GM21786 (cell line): ENCODE results near the gene CACNA1H.

Experiments
- ATAC-seq: cut with Tn5 transposase; IDR thresholded peaks from one replicate; pipeline ENCODE4 v1.9.1; 2021; ENCODE audit not compliant: unreplicated experiment

CACNA1H gene

DNA sequence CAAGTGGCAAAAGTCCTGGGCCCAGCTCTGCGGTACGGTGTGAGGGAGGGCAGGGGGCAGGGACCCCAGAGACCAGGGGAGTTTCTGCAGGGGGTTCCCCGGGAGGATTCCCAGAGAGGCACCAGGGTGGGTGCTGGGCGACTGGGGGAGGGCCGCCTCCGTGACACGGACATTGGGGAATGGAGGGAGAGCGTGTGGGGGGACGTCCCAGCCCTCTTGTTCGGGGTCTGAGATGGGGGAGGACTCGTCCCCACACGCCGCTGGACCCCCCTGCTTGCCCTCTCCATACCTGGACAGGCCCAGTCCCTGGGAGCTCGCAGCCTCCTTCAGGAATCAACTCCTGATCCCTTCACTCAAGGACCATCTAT lies 30.5 kb upstream of the CACNA1H start:
- no peak for ATAC-seq

GRCh38 chr16:1123525-1124230 lies 29.2 kb upstream of the CACNA1H start:
- no peak for ATAC-seq

- no peak for ATAC-seq
Observed at GRCh38 chr16:1124291-1124690, 28.6 kb upstream of the CACNA1H start.

GRCh38 chr16:1124795-1125194 lies 28.1 kb upstream of the CACNA1H start:
- no peak for ATAC-seq

- ATAC-seq: no peak
Observed at GRCh38 chr16:1125471-1125870, 27.4 kb upstream of the CACNA1H start.

DNA sequence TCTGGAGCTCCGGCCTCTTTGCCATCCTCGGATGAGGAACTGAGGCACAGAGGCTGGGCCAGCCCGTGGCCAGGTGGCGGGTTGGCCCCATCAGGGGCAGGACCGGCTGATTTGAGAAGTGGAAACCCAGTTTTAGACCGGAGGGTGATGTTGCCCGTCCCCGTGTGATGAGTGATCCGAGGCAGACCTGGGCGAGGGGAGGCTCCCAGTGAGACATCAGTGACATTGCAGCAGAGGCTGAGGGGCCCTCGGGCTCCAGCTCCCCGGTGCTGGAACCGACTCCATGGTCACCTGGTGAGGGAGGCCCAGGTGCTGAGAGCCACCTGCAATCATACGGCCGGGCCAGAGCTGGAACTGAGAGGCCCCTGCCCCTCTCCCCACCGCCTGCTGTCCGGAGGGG lies 26.9 kb upstream of the CACNA1H start:
- ATAC-seq: no peak

DNA sequence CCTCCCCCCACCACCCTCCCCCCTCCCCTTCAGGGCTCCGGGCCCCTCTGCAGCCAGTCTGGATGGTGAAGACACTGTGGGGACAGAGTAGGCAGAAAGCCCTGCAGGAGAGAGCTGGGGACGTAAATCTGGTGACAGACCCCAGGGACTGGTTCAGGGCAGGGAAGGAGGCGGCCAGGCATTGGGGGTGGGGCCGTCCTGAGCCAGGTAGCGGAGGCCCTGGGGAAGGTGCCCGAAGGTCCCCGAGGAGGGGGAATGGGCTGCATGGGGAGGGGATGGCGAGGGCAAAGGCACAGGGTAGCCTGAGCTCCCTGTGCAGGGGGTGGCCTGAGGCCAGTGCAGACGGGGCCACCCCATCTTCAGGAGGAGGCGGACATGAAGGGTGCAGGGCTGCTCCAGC lies 26.3 kb upstream of the CACNA1H start:
- no peak for ATAC-seq

DNA sequence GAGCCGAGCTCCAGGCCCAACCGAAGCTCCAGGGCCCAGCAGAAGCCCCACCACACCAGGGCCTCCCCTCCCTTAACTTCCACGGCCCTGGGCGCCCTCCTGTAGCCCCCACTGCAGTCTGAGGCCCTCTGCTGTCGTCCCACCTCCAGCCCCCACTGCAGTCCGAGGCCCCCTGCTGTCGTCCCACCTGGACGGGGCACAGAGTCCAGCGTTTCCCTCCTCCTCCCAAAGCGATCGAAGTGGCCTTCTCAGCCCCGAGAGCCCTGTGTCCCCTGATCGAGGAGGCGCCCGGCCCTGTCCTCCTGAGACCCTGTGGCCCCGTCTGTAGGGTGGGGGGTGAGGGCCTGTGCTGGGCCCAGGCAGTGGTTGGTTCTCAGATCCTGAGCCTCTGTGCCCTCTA lies 25.8 kb upstream of the CACNA1H start:
- ATAC-seq: no peak

- ATAC-seq: no peak
Observed at GRCh38 chr16:1127971-1128715, 24.8 kb upstream of the CACNA1H start.

- ATAC-seq: no peak
Observed at GRCh38 chr16:1129106-1129960, 23.6 kb upstream of the CACNA1H start.

DNA sequence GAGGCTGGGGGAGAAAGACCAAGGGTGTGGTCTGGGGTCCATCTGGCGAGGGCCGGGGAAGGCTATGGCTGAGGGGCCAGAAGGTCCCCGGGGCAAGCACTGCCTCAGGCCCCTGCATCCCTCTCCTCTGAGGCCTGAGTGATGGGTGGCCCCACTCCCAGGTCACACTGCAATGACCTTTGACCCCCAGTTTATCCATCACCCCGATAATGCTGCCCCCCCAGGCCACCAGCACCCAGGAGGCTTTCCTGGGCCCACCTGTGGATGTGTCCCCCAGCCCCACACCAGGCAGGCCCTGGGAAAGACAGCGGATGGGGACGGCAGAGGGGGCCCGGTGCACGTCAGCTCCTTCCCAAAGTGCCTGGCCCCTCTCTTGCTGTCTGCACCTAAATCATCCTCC lies 22.5 kb upstream of the CACNA1H start:
- no peak for ATAC-seq

- ATAC-seq: no peak
Observed at GRCh38 chr16:1131378-1131994, 21.4 kb upstream of the CACNA1H start.

- no peak for ATAC-seq
Observed at GRCh38 chr16:1132431-1132830, 20.5 kb upstream of the CACNA1H start.

DNA sequence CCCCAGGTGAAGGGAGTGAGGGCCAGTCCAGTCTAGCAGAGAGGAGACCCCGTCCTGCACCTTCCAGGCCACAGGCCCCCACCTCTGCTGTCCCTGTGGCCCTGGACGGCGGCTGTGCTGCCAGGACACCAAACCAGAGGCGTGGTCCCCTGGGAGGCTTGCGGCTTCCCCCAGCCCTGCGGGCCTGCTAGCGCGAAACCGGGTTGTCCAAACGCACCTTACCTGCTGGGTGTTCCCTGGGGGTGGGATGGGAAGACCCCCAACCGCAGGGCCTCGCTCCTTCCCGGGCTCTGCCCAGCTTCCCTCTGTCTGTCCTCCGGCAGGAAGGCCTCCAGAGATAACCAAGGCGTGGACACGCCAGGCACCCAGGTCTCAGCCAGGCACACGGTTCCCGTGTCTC lies 19.6 kb upstream of the CACNA1H start:
- ATAC-seq: no peak

DNA sequence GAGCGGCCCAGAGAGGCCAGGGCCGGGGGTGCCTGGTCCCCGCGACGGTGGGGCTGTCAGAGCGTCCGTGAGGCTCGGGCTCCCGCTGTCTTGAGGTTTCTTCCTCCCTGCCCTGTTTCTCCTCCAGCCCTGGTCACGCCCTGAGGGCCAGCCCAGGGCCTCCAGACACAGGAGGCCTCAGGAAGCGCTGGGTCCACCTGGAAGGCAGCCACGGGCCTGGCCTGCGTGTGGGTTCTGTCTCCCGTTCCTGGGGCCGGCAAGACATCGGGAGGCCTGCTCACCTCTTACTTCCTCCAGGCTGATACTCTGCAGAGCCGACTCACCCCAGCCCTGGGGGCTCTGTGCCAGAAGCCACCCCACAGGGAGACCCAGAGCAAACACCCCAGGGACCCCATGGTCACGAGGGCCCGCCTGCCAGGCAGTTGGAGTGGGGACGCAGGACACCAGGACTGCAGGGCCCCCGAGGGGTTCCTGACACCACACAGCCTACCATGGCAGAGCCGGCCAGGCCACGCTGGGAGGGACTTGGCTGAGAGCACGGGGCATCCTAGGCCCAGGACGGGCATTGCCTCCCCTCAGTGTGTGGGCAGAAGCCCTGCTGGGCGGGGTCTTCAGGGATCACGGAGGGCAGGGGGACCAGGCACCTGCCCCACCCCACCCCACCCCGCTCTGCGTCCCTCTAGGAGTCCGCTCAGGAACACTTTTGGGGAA lies 18.9 kb upstream of the CACNA1H start:
- ATAC-seq: no peak

GRCh38 chr16:1134776-1135458 lies 18.0 kb upstream of the CACNA1H start:
- ATAC-seq: no peak

DNA sequence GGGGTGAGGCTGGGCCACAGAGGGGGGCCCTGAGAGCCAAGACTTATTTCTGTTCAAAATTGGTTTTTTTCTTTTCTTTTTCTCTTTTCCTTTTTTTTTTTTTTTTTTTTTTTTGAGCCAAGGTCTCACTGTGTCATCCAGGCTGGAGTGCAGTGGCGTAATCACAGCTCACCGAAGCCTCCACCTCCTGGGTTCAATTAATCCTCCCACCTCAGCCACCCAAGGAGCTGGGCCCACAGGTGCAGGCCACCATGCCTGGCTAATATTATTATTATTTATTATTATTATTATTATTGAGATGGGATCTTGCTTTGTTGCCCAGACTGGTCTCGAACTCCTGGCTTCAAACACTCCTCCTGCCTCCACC lies 17.5 kb upstream of the CACNA1H start:
- ATAC-seq: no peak

DNA sequence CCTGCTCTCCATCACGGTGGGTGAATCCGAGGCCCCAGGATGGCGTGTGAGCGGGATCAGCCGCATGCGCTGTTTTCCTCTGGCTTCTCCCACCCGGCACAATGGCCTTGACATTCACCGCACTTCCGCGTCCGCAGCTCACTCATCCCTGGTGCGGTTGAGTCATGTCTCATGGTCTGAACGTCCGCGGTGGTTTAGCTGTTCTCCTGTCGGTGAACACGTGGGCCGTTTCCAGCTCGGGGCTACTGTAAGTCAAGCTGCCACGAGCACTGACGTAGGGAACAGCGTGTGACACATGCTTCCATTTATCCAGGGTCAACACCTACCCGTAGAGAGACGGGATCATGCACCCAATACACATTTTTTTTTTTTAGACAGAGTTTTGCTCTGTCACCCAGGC lies 15.3 kb upstream of the CACNA1H start:
- ATAC-seq: no peak

DNA sequence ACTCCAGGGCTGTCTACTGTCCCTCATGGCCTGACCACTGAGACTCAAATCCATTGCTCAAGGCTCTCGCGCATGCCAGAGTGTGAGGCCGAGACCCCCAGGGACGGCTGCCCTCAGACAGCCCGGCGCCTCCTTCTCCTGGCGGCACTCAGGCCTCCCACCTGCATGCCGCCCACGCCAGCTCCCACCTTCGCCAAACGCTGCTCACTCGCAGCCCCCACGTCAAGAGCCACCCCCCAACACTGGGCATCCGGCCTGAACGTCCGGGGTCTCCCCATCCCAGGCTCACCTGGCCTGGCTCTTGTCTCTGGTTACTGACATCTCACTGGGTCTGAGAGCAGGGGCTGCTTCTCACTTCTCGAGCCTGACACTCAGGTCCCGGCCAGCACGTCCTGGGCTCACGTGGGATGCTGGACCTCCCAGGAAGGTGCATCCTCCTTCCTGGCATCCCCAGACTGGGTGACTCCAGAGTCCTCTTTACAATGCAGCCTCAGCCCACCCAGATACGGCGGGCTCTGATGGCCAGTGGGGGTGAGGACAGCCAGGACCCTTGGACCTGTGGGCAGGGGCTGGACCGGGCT lies 12.2 kb upstream of the CACNA1H start:
- ATAC-seq: no peak

DNA sequence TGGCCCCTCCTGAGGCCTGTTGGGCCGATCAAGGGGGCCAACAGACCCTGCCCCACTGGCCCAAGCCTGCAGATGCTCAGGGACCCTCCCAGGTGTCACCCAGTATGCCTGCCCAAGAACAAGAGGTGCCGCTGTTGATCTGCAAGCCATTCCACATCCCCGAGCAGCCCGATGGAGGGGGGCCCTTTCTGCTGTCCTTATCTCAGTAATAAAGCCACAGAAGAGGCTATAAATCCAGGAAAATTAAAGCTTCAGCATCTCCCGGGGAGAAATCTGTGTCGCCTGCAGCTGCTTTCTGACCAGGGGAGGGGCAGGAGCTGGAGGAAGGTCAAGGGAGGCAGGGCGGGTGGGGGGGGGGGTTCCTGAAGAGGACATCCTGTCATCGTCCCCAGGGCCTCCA lies 11.7 kb upstream of the CACNA1H start:
- ATAC-seq: no peak
